ENCODE measurements around the gene PLCG2. TPM values are rescaled to one million over a fixed set of nuclear protein-coding genes. Genes with fewer than 3 reads are reported as not detected.
A peak's percentile ranks its signal among the peaks of the same experiment; 100 is the strongest.

PLCG2 gene
- total and polyA plus RNA-seq, 9 donors: 4.6 to 7.6 (median 5.3) TPM

DNA sequence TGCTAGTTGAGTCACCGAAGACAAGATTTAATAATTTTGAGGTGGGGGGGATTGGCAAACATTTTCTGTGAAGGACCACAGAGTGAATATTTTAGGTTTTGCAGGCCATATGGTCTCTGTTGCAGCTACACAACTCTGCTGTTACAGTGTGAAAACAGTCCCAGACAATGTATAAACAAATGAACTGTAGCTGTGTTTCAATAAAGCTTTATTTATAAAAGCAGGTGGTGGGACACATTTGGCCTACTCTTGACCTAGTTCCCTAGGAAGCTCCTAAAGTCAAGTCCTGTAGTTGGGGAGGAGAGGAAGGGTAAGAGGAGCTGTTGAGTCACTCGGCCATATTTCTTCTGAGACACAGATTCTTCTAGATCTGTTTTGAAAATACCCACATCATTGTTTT, 139.8 kb downstream of the PLCG2 start:
- Histone ChIP-seq H3K27me3 (ENCODE audit: control insufficient read depth, insufficient read depth, low read length) (peaks cover 2% of the 10 kb centered on the region), H3K9me3 (replicated peaks; ENCODE audit: control insufficient read depth, low read depth, low read length) (no peaks in the 10 kb centered on the region), H3K4me3 (ENCODE audit: low read length) (no peak overlapping the region), H3K4me1 (ENCODE audit: control insufficient read depth, insufficient read depth, low read length) (no peaks in the 10 kb centered on the region), H3K36me3 (ENCODE audit: control insufficient read depth, insufficient read depth, low read length) (no peaks in the 10 kb centered on the region), H3K27ac (ENCODE audit: low read length) (no peak overlapping the region)
- 57% methylated on average over 1 of the region's 2 CpGs for WGBS (ENCODE audit: insufficient coverage)
- DNase-seq: no peak

DNA sequence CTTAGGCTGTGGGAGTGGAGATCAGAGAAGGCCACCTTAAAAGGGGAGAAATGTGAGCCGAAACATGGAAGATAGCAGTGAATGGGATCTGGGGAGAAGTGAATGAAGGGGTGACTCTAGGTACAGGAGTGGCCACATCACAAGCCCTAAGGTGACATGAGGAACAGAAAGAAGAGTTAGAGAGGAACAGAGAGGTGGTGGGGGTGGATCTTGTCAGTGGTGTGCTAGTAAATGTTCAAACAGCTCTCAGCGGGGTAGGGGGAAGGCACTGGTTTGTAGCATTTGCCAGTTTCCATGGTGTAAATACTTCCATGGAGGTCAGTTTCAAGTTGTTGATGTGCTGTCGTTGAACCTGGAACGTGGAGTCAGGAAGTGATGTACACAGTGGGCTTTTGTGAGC, 141.4 kb downstream of the PLCG2 start:
- H3K4me1 ChIP-seq (ENCODE audit: control insufficient read depth, insufficient read depth, low read length): no peaks in the 10 kb centered on the region
- H3K4me3 ChIP-seq (ENCODE audit: low read length): no peak overlapping the region
- H3K9me3 ChIP-seq (replicated peaks; ENCODE audit: control insufficient read depth, low read depth, low read length): no peaks in the 10 kb centered on the region
- WGBS (ENCODE audit: insufficient coverage): 94% methylated on average over 4 of the region's 4 CpGs
- no peak for DNase-seq
- H3K27me3 ChIP-seq (ENCODE audit: control insufficient read depth, insufficient read depth, low read length): peaks cover 2% of the 10 kb centered on the region
- H3K36me3 ChIP-seq (ENCODE audit: control insufficient read depth, insufficient read depth, low read length): no peaks in the 10 kb centered on the region
- H3K27ac ChIP-seq (ENCODE audit: low read length): peak overlapping the region; percentile 54

DNA sequence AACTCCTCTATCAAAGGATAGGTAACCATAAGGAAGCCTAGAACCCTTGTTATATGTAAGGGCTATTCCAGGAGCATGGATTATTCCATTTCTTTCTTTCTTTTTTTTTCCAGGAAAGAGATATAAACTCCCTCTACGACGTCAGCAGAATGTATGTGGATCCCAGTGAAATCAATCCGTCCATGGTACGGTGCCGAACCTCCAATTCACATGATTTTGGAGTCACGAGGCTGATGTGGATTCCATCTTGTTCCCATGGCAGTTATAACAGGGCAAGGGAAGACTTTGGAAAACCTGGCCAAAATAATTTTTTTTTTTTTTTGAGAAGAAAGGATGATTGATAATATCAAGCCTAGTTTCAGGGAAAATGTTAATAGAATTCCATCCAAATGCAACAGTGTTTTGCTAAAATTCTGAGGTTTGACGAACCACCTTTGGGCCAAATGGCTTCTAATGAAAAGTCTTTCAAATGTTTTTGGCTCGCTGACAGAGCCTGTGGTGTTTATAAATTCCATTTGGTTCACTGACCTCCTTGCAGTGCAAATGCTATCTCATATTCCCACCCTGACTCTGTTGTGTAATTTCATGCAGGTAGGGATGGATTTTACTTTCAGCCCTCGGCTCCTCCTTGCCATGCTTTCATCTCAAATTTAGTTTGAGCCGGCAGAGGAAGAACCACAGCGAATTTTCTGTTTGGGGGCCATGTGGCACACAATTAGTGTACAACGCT, 142.2 kb downstream of the PLCG2 start:
- peak; percentile 80 for DNase-seq
- Histone ChIP-seq H3K4me3 (ENCODE audit: low read length) (no peak overlapping the region), H3K36me3 (ENCODE audit: control insufficient read depth, insufficient read depth, low read length) (no peaks in the 10 kb centered on the region), H3K27me3 (ENCODE audit: control insufficient read depth, insufficient read depth, low read length) (peaks cover 2% of the 10 kb centered on the region), H3K4me1 (ENCODE audit: control insufficient read depth, insufficient read depth, low read length) (no peaks in the 10 kb centered on the region), H3K9me3 (replicated peaks; ENCODE audit: control insufficient read depth, low read depth, low read length) (no peaks in the 10 kb centered on the region), H3K27ac (ENCODE audit: low read length) (peak overlapping the region; percentile 54)
- 63% methylated on average over 9 of the region's 12 CpGs for WGBS (ENCODE audit: insufficient coverage)

DNA sequence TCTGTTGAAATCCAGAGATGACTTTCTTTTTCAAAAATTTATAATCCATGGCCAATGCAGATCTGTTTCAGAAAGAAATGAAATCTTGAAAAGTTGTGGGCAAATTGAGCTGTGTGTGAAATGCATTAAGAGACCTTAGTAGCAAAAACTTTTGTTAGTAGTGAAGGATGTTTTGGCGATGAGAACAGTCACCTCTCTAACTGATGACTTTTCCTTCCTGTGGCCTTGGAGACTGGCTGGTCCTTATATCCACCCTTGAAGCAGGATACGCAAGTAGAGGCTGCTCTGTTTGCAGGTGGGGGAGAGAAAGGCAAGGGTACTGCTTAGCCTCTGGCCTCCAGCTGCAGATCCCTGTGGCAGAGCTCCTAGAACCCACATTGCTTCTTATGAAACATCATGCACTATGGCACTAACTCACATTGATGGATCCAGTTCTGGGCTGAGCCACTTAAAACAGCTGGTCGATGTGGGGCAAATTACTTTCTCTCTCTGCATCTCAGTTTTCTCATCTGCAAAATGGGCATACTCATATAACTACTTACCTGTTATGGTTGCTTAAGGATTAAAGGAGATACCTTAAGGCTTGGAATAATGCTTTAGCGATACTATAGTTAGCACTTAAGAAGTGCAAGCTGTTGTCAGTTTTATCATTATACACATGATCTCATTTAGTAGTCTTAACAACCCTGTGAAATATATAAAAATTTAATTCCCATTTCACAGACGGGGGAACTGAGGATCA, 142.9 kb downstream of the PLCG2 start:
- H3K9me3 ChIP-seq (replicated peaks; ENCODE audit: control insufficient read depth, low read depth, low read length): no peaks in the 10 kb centered on the region

GRCh38 chr16:81923296-81923695, 144.2 kb downstream of the PLCG2 start:
- Histone ChIP-seq H3K27ac (ENCODE audit: low read length) (no peak overlapping the region), H3K36me3 (ENCODE audit: control insufficient read depth, insufficient read depth, low read length) (no peaks in the 10 kb centered on the region), H3K27me3 (ENCODE audit: control insufficient read depth, insufficient read depth, low read length) (peaks cover 4% of the 10 kb centered on the region), H3K4me1 (ENCODE audit: control insufficient read depth, insufficient read depth, low read length) (no peaks in the 10 kb centered on the region), H3K9me3 (replicated peaks; ENCODE audit: control insufficient read depth, low read depth, low read length) (no peaks in the 10 kb centered on the region), H3K4me3 (ENCODE audit: low read length) (no peak overlapping the region)
- 73% methylated on average over 7 of the region's 9 CpGs for WGBS (ENCODE audit: insufficient coverage)
- DNase-seq: no peak

More for the DNA sequence above, 142.9 kb downstream of the PLCG2 start:
- 100% methylated on average over 2 of the region's 5 CpGs for WGBS (ENCODE audit: insufficient coverage)
- DNase-seq: peak; percentile 80
- Histone ChIP-seq H3K4me3 (ENCODE audit: low read length) (no peak overlapping the region), H3K36me3 (ENCODE audit: control insufficient read depth, insufficient read depth, low read length) (no peaks in the 10 kb centered on the region), H3K4me1 (ENCODE audit: control insufficient read depth, insufficient read depth, low read length) (no peaks in the 10 kb centered on the region), H3K27ac (ENCODE audit: low read length) (peak overlapping the region; percentile 18), H3K27me3 (ENCODE audit: control insufficient read depth, insufficient read depth, low read length) (peaks cover 2% of the 10 kb centered on the region)

- Histone ChIP-seq H3K36me3 (ENCODE audit: control insufficient read depth, insufficient read depth, low read length) (no peaks in the 10 kb centered on the region), H3K27me3 (ENCODE audit: control insufficient read depth, insufficient read depth, low read length) (peaks cover 4% of the 10 kb centered on the region), H3K4me3 (ENCODE audit: low read length) (no peak overlapping the region), H3K9me3 (replicated peaks; ENCODE audit: control insufficient read depth, low read depth, low read length) (no peaks in the 10 kb centered on the region), H3K27ac (ENCODE audit: low read length) (no peak overlapping the region), H3K4me1 (ENCODE audit: control insufficient read depth, insufficient read depth, low read length) (no peaks in the 10 kb centered on the region)
- DNase-seq: no peak
- 75% methylated on average over 6 of the region's 8 CpGs for WGBS (ENCODE audit: insufficient coverage)
These were observed 145.9 kb downstream of the PLCG2 start for GRCh38 chr16:81925016-81925415.

GRCh38 chr16:81926036-81926435, 146.9 kb downstream of the PLCG2 start:
- Histone ChIP-seq H3K27me3 (ENCODE audit: control insufficient read depth, insufficient read depth, low read length) (peaks cover 4% of the 10 kb centered on the region), H3K27ac (ENCODE audit: low read length) (no peak overlapping the region), H3K4me1 (ENCODE audit: control insufficient read depth, insufficient read depth, low read length) (no peaks in the 10 kb centered on the region), H3K4me3 (ENCODE audit: low read length) (no peak overlapping the region), H3K9me3 (replicated peaks; ENCODE audit: control insufficient read depth, low read depth, low read length) (no peaks in the 10 kb centered on the region), H3K36me3 (ENCODE audit: control insufficient read depth, insufficient read depth, low read length) (no peaks in the 10 kb centered on the region)
- 80% methylated on average over 8 of the region's 9 CpGs for WGBS (ENCODE audit: insufficient coverage)
- DNase-seq: no peak

GRCh38 chr16:81927561-81928185, 148.6 kb downstream of the PLCG2 start:
- Histone ChIP-seq H3K27me3 (ENCODE audit: control insufficient read depth, insufficient read depth, low read length) (peaks cover 2% of the 10 kb centered on the region), H3K27ac (ENCODE audit: low read length) (no peak overlapping the region), H3K4me3 (ENCODE audit: low read length) (no peak overlapping the region), H3K36me3 (ENCODE audit: control insufficient read depth, insufficient read depth, low read length) (no peaks in the 10 kb centered on the region), H3K9me3 (replicated peaks; ENCODE audit: control insufficient read depth, low read depth, low read length) (no peaks in the 10 kb centered on the region), H3K4me1 (ENCODE audit: control insufficient read depth, insufficient read depth, low read length) (no peaks in the 10 kb centered on the region)
- no peak for DNase-seq
- 68% methylated on average over 4 of the region's 5 CpGs for WGBS (ENCODE audit: insufficient coverage)

- Histone ChIP-seq H3K4me3 (ENCODE audit: low read length) (no peak overlapping the region), H3K27ac (ENCODE audit: low read length) (no peak overlapping the region), H3K9me3 (replicated peaks; ENCODE audit: control insufficient read depth, low read depth, low read length) (no peaks in the 10 kb centered on the region), H3K36me3 (ENCODE audit: control insufficient read depth, insufficient read depth, low read length) (no peaks in the 10 kb centered on the region), H3K4me1 (ENCODE audit: control insufficient read depth, insufficient read depth, low read length) (no peaks in the 10 kb centered on the region), H3K27me3 (ENCODE audit: control insufficient read depth, insufficient read depth, low read length) (peaks cover 2% of the 10 kb centered on the region)
- peak; percentile 21 for DNase-seq
- 46% methylated on average over 9 of the region's 16 CpGs for WGBS (ENCODE audit: insufficient coverage)
These were observed 149.3 kb downstream of the PLCG2 start for GRCh38 chr16:81928271-81928918.

DNA sequence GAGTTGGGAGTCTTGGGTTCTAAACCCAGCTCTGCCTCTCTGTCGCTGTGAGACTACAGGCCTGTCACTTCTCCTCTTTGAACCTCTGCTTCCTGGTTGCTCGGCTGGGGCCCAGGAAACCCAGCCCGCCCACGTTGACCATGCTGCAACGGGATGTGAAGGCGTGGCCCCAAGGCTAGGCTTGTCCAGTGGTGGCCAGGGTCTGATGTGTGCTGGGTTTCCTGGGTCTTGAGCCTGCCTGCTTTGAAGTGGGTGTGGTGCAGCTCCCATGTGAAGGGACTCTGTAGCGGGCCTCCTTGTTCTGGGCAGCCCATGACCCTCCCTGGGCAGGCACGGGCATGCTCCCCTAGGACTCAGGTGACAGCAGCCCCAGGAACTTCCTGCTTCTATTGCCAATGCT, 149.9 kb downstream of the PLCG2 start:
- Histone ChIP-seq H3K9me3 (replicated peaks; ENCODE audit: control insufficient read depth, low read depth, low read length) (no peaks in the 10 kb centered on the region), H3K4me1 (ENCODE audit: control insufficient read depth, insufficient read depth, low read length) (no peaks in the 10 kb centered on the region), H3K4me3 (ENCODE audit: low read length) (no peak overlapping the region), H3K27ac (ENCODE audit: low read length) (no peak overlapping the region), H3K36me3 (ENCODE audit: control insufficient read depth, insufficient read depth, low read length) (no peaks in the 10 kb centered on the region), H3K27me3 (ENCODE audit: control insufficient read depth, insufficient read depth, low read length) (peaks cover 2% of the 10 kb centered on the region)
- no peak for DNase-seq
- WGBS (ENCODE audit: insufficient coverage): 54% methylated on average over 4 of the region's 8 CpGs
